H1 (cell line): ENCODE measurements around the gene MLC1. TPM values are rescaled to one million over a fixed set of nuclear protein-coding genes. Genes with fewer than 3 reads are reported as not detected.
"Not testable (repeated sequence)": the region's sequence is repeated elsewhere in the genome, so short reads cannot be mapped to it uniquely, and the experiment has no call there.

Source experiments
- CTCF ChIA-PET: fragments of 300-600 bp; sonication (Branson Sonifier 250); formaldehyde crosslinking; loops from one replicate; lab custom pipeline; 2021; ENCODE audit not compliant: partially characterized antibody; lab: Charles Lee
- POLR2A ChIA-PET: fragments of 300-600 bp; sonication (Branson Sonifier 250); formaldehyde crosslinking; loops from one replicate; lab custom pipeline; 2021; ENCODE audit warnings: inconsistent platforms; ENCODE audit not compliant: partially characterized antibody; lab: Charles Lee
- DNase-seq, 2 experiments: peaks; one replicate each; pipeline versions ENCODE4 v3.0.0 to v3.0.0-alpha.2; 2010 to 2022; ENCODE audit warnings: low spot score in 2 of 2, low read depth in 1 of 2, mixed read lengths in 1 of 2
- FAIRE-seq: peaks from 2 replicates; lab custom pipeline; 2011; peaks lifted over from hg19 to GRCh38; lab: Jason Lieb, UNC
- H2AFZ ChIP-seq: 2 replicates; pipeline ENCODE4 v1.8.1; 2012; ENCODE audit warnings: low read length, inconsistent platforms
- H2AK5ac ChIP-seq: 2 replicates; pipeline ENCODE4 v1.6.1; 2013; ENCODE audit warnings: low read depth, low read length
- H2BK120ac ChIP-seq: replicated peaks from 2 replicates; pipeline ENCODE3; 2013; ENCODE audit warnings: low read depth, low read length, inconsistent platforms
- H2BK12ac ChIP-seq: 2 replicates; pipeline ENCODE4 v1.6.1; 2013; ENCODE audit warnings: low read depth, low read length
- H2BK15ac ChIP-seq: 2 replicates; pipeline ENCODE4 v1.6.1; 2013; ENCODE audit warnings: low read length
- H2BK20ac ChIP-seq: 2 replicates; pipeline ENCODE4 v1.6.1; 2013; ENCODE audit warnings: low read length
- H2BK5ac ChIP-seq: 2 replicates; pipeline ENCODE4 v1.6.1; 2013; ENCODE audit warnings: low read depth, low read length
- H3K14ac ChIP-seq: 2 replicates; pipeline ENCODE4 v1.6.1; 2013; ENCODE audit warnings: inconsistent platforms; ENCODE audit not compliant: insufficient read length
- H3K18ac ChIP-seq: 2 replicates; pipeline ENCODE4 v1.6.1; 2013; ENCODE audit warnings: low read length; ENCODE audit errors: extremely low read depth
- H3K23ac ChIP-seq: 2 replicates; pipeline ENCODE4 v1.6.1; 2013; ENCODE audit warnings: inconsistent platforms; ENCODE audit not compliant: insufficient read length
- H3K23me2 ChIP-seq: 2 replicates; pipeline ENCODE4 v1.6.1; 2013; ENCODE audit warnings: low read depth, low read length
- H3K27ac ChIP-seq: 2 replicates; pipeline ENCODE4 v1.6.1; 2011; ENCODE audit warnings: low read depth, low read length, inconsistent platforms
- H3K27me3 ChIP-seq, 4 experiments: replicated peaks in 1 of 4; 1 replicate in 1 of 4; 2 replicates in 3 of 4; pipeline versions ENCODE4 v1.6.1 to v1.8.1; 2011 to 2013; ENCODE audit warnings: low read length in 3 of 4, mild to moderate bottlenecking in 3 of 4, inconsistent platforms in 2 of 4, mixed read lengths in 2 of 4, moderate library complexity in 1 of 4; ENCODE audit not compliant: control insufficient read depth in 3 of 4, insufficient read depth in 3 of 4; ENCODE audit errors: extremely low read depth in 1 of 4
- H3K36me3 ChIP-seq, 4 experiments: 2 replicates each; pipeline versions ENCODE4 v1.6.1 to v1.8.1; 2011 to 2013; ENCODE audit warnings: mild to moderate bottlenecking in 4 of 4, low read length in 3 of 4, moderate library complexity in 2 of 4, control low read depth in 1 of 4, inconsistent platforms in 1 of 4; ENCODE audit not compliant: insufficient read depth in 4 of 4, control insufficient read depth in 2 of 4
- H3K4ac ChIP-seq: replicated peaks from 2 replicates; pipeline ENCODE3; 2013; ENCODE audit warnings: low read length, low read depth, mixed read lengths, inconsistent platforms; ENCODE audit not compliant: insufficient read length
- H3K4me1 ChIP-seq, 4 experiments: replicated peaks in 1 of 4; 1 replicate in 1 of 4; 2 replicates in 3 of 4; pipeline versions ENCODE4 v1.6.1 to v1.8.1; 2011 to 2013; ENCODE audit warnings: low read length in 3 of 4, inconsistent platforms in 2 of 4, mixed read lengths in 1 of 4; ENCODE audit not compliant: insufficient read depth in 4 of 4, control insufficient read depth in 3 of 4
- H3K4me2 ChIP-seq, 2 experiments: 2 replicates each; pipeline versions ENCODE4 v1.6.1 to v1.8.1; 2011 to 2013; ENCODE audit warnings: low read depth in 2 of 2, low read length in 2 of 2, control low read depth in 1 of 2, inconsistent platforms in 1 of 2, mild to moderate bottlenecking in 1 of 2; ENCODE audit not compliant: insufficient read depth in 1 of 2
- H3K4me3 ChIP-seq, 4 experiments: fragments of 200-600, 300-600 bp in 1 of 4; sonication (generic), shearing (Covaris generic), sonication (Bioruptor Twin) in 1 of 4; 2 replicates each; pipeline versions ENCODE4 v1.5.1 to v1.8.1; 2011 to 2016; ENCODE audit warnings: low read length in 4 of 4, low read depth in 3 of 4, control low read depth in 2 of 4, inconsistent platforms in 2 of 4, mild to moderate bottlenecking in 2 of 4, mixed read lengths in 1 of 4, moderate library complexity in 1 of 4; ENCODE audit not compliant: insufficient read depth in 2 of 4; ENCODE audit errors: extremely low read depth in 1 of 4
- H3K56ac ChIP-seq: replicated peaks from 2 replicates; pipeline ENCODE3; 2013; ENCODE audit warnings: low read depth, mild to moderate bottlenecking, mixed read lengths, low read length, inconsistent platforms; ENCODE audit not compliant: insufficient read length
- H3K79me1 ChIP-seq: 2 replicates; pipeline ENCODE4 v1.6.1; 2013; ENCODE audit warnings: low read depth, low read length, control low read depth
- H3K79me2 ChIP-seq, 2 experiments: 2 replicates each; pipeline versions ENCODE4 v1.6.1 to v1.8.1; 2012 to 2013; ENCODE audit warnings: low read length in 2 of 2, mild to moderate bottlenecking in 2 of 2, inconsistent platforms in 1 of 2; ENCODE audit not compliant: insufficient read depth in 2 of 2, control insufficient read depth in 1 of 2
- H3K9ac ChIP-seq, 4 experiments: replicated peaks in 1 of 4; 1 replicate in 1 of 4; 2 replicates in 3 of 4; pipeline versions ENCODE4 v1.6.1 to v1.8.1; 2011 to 2013; ENCODE audit warnings: low read depth in 3 of 4, low read length in 3 of 4, control low read depth in 2 of 4, mild to moderate bottlenecking in 2 of 4, moderate library complexity in 2 of 4, inconsistent platforms in 1 of 4; ENCODE audit errors: extremely low read depth in 1 of 4
- H3K9me3 ChIP-seq, 2 experiments: 2 replicates each; pipeline versions ENCODE4 v1.6.1 to v1.8.1; 2012 to 2013; ENCODE audit warnings: mild to moderate bottlenecking in 2 of 2, moderate library complexity in 2 of 2, control low read depth in 1 of 2, inconsistent platforms in 1 of 2, low read depth in 1 of 2, low read length in 1 of 2, mixed read lengths in 1 of 2; ENCODE audit not compliant: insufficient read depth in 2 of 2
- H4K20me1 ChIP-seq, 2 experiments: replicated peaks in 1 of 2; 2 replicates each; pipeline versions ENCODE3 to v1.8.1; 2011 to 2013; ENCODE audit warnings: inconsistent platforms in 2 of 2, low read length in 2 of 2, mild to moderate bottlenecking in 1 of 2; ENCODE audit not compliant: insufficient read depth in 2 of 2, control insufficient read depth in 1 of 2
- H4K5ac ChIP-seq: 2 replicates; pipeline ENCODE4 v1.6.1; 2013; ENCODE audit warnings: low read length, low read depth, mixed read lengths, inconsistent platforms; ENCODE audit not compliant: insufficient read length
- H4K8ac ChIP-seq: 2 replicates; pipeline ENCODE4 v1.8.0; 2013; ENCODE audit warnings: mild to moderate bottlenecking, moderate library complexity, low read length, inconsistent platforms; ENCODE audit not compliant: insufficient read depth; ENCODE audit errors: extremely low read depth
- H4K91ac ChIP-seq: replicated peaks from 2 replicates; pipeline ENCODE3; 2013; ENCODE audit warnings: low read length, mixed read lengths, inconsistent platforms; ENCODE audit not compliant: insufficient read length
- CEBPB ChIP-seq: IDR thresholded peaks from 2 replicates; pipeline ENCODE4 v1.6.1; 2012; ENCODE audit warnings: low read depth, low read length
- CTCF ChIP-seq, 3 experiments: IDR thresholded peaks; 1 replicate in 2 of 3; 2 replicates in 1 of 3; pipeline versions ENCODE4 v1.5.1 to v1.6.1; 2011; ENCODE audit warnings: low read length in 3 of 3, mild to moderate bottlenecking in 3 of 3, inconsistent platforms in 2 of 3, low read depth in 1 of 3, moderate library complexity in 1 of 3; ENCODE audit not compliant: insufficient read depth in 1 of 3; ENCODE audit errors: control extremely low read depth in 1 of 3
- NANOG ChIP-seq: IDR thresholded peaks from 2 replicates; pipeline ENCODE4 v1.6.1; 2011; ENCODE audit warnings: low read length, low read depth, mild to moderate bottlenecking, inconsistent platforms; ENCODE audit not compliant: insufficient read depth, poor library complexity, severe bottlenecking
- POLR2A ChIP-seq, 2 experiments: IDR thresholded peaks; 1 replicate in 1 of 2; 2 replicates in 1 of 2; pipeline ENCODE4 v1.6.1; 2011; ENCODE audit warnings: low read depth in 2 of 2, low read length in 2 of 2, mild to moderate bottlenecking in 2 of 2; ENCODE audit errors: control extremely low read depth in 1 of 2
- POLR2AphosphoS5 ChIP-seq: IDR thresholded peaks from 2 replicates; pipeline ENCODE4 v1.6.1; 2011; ENCODE audit warnings: low read depth, low read length
- SIRT6 ChIP-seq: IDR thresholded peaks from one replicate; pipeline ENCODE4 v1.7.1; 2012; ENCODE audit warnings: low read length, inconsistent platforms
- SP1 ChIP-seq: IDR thresholded peaks from 2 replicates; pipeline ENCODE4 v1.6.1; 2011; ENCODE audit warnings: low read depth, low read length
- SP2 ChIP-seq: IDR thresholded peaks from 2 replicates; pipeline ENCODE4 v1.6.1; 2012; ENCODE audit warnings: mild to moderate bottlenecking, low read length, inconsistent platforms
- SUZ12 ChIP-seq: fragments of 200-600 bp; sonication (generic); IDR thresholded peaks from 2 replicates; pipeline ENCODE4 v1.6.1; 2012; ENCODE audit warnings: mild to moderate bottlenecking, inconsistent platforms, low read length, moderate library complexity, mixed read lengths
- WGBS, 2 experiments: shearing (Covaris generic) in 1 of 2; methylation state at CpG; one replicate each; pipeline versions ENCODE4 v1.1.6 to v1.1.7; 2013 to 2015; ENCODE audit warnings: low lambda C conversion rate in 2 of 2, mixed read lengths in 2 of 2, inconsistent platforms in 1 of 2, low coverage in 1 of 2, missing lambda C conversion rate in 1 of 2; ENCODE audit not compliant: insufficient replicate concordance in 2 of 2, insufficient coverage in 1 of 2, insufficient read length in 1 of 2; ENCODE audit errors: extremely low coverage in 1 of 2, missing lambda C conversion rate in 1 of 2; 5-methylcytosine and 5-hydroxymethylcytosine counted together
- polyA plus RNA-seq, 7 experiments: library from polyadenylated mRNA; depleted of rRNA in 3 of 7; stranded (reverse) in 5 of 7; unstranded in 2 of 7; fragments of >200 nt in 5 of 7; fragments of 200-250 nt in 2 of 7; gene quantifications; 1 replicate in 5 of 7; 2 replicates in 1 of 7; 4 replicates in 1 of 7; pipeline versions ENCODE4 v1.2.1 to v1.2.3, GENCODE V29; 2011 to 2013; ENCODE audit warnings: missing spikeins in 2 of 7, mixed read lengths in 2 of 7
- total RNA-seq: library from RNA; stranded (reverse); fragmentation: NEBNext Ultra II Directional; extraction: Animal tissue kit (Norgen Biotek cat#: 25700); gene quantifications from 2 replicates; pipeline ENCODE4 v1.2.1, GENCODE V29; 2021

MLC1 gene
- total and polyA plus RNA-seq, 2 of the 8 experiments (the other 6 are each of a cell fraction or from before 2014, with no cell fraction given) = 0.20 TPM; not detected in 1

- TF ChIP-seq CTCF (IDR thresholded peaks at IDR 0.05; ENCODE audit: control extremely low read depth in 1 of 3, insufficient read depth in 1 of 3, low read depth in 1 of 3, low read length in 3 of 3) = no peak
- TF ChIP-seq SP1 = no peak
- no peak for TF ChIP-seq SP2
- TF ChIP-seq CEBPB = no peak
- no peak for TF ChIP-seq POLR2AphosphoS5
- no peak for TF ChIP-seq NANOG
- no peak for TF ChIP-seq SUZ12
- TF ChIP-seq POLR2A (IDR thresholded peaks at IDR 0.05; ENCODE audit: control extremely low read depth in 1 of 2, low read depth in 2 of 2, low read length in 2 of 2) = no peak
- TF ChIP-seq SIRT6 = no peak
Measured at GRCh38 chr22:50087646-50088045, 2.4 kb upstream of the MLC1 start (continued).

GRCh38 chr22:50086975-50087374, 1.7 kb upstream of the MLC1 start:
- H3K18ac ChIP-seq, H3K4me3 ChIP-seq, H3K79me1 ChIP-seq, H2BK20ac ChIP-seq, H3K56ac ChIP-seq, H3K27ac ChIP-seq, FAIRE-seq, POLR2A ChIA-PET, H3K9me3 ChIP-seq, H3K14ac ChIP-seq, H4K20me1 ChIP-seq, H2BK12ac ChIP-seq, H3K36me3 ChIP-seq, H2AK5ac ChIP-seq, H4K8ac ChIP-seq, H4K5ac ChIP-seq, H3K4ac ChIP-seq, H4K91ac ChIP-seq, CTCF ChIA-PET, H3K23ac ChIP-seq, H3K4me2 ChIP-seq, H2AFZ ChIP-seq, H2BK15ac ChIP-seq, H2BK5ac ChIP-seq, H3K27me3 ChIP-seq, H3K79me2 ChIP-seq, H3K9ac ChIP-seq, DNase-seq, H2BK120ac ChIP-seq, H3K23me2 ChIP-seq: not testable (repeated sequence)
- 86% methylated on average over 4 of the region's 4 CpGs; no CpG with 5 or more reads in 1 of the 2 experiments for WGBS, 2 experiments
- H3K4me1 ChIP-seq = peaks cover 0 to 14% (median 7%) of the 10 kb centered on the region in 4 experiments; a peak in 5 of 7 replicates
